Vagina (tissue), 2 donors: ENCODE data around the gene CHST11.

Experiments
- CTCF ChIP-seq, 3 experiments: fragments of 450-650 bp in 2 of 3; fragments of 200-600 bp in 1 of 3; sonication (generic) in 1 of 3; IDR thresholded peaks; one replicate each; pipeline ENCODE4 v1.5.1; 2017 to 2019; ENCODE audit warnings: antibody characterized with exemption in 3 of 3, mild to moderate bottlenecking in 2 of 3, moderate library complexity in 2 of 3
- POLR2A ChIP-seq, 2 donors: fragments of 450-650 bp; IDR thresholded peaks; one replicate each; pipeline ENCODE4 v1.6.1; 2017; ENCODE audit warnings: antibody characterized with exemption in 2 of 2, mild to moderate bottlenecking in 2 of 2, moderate library complexity in 2 of 2
- POLR2AphosphoS5 ChIP-seq, 2 donors: sonication (generic); formaldehyde crosslinking; IDR thresholded peaks; one replicate each; pipeline ENCODE4 v1.9.0; 2017; ENCODE audit warnings: antibody characterized with exemption in 2 of 2, mild to moderate bottlenecking in 2 of 2, low read depth in 1 of 2; ENCODE audit not compliant: insufficient read depth in 1 of 2

GRCh38 chr12:104414581-104415341 lies 42.0 kb upstream of the CHST11 start:
- TF ChIP-seq POLR2A (IDR thresholded peaks at IDR 0.05) (no peak), CTCF (IDR thresholded peaks at IDR 0.05) (no peak), POLR2AphosphoS5 (IDR thresholded peaks at IDR 0.05; ENCODE audit: insufficient read depth in 1 of 2, low read depth in 1 of 2) (no peak)
